Loucy (cell line): ENCODE measurements around the gene NF1.

Experiments used
- H2AFZ ChIP-seq: fragments of 200-600 bp; sonication (generic); 2 replicates; pipeline ENCODE4 v1.6.0; 2016; ENCODE audit warnings: antibody characterized with exemption, mild to moderate bottlenecking, low read length, moderate library complexity
- H3F3A ChIP-seq: fragments of 200-600 bp; 2 replicates; pipeline ENCODE4 v1.6.0; 2016; ENCODE audit warnings: antibody characterized with exemption, low read depth, mild to moderate bottlenecking
- H3K27me3 ChIP-seq: fragments of 200-600 bp; sonication (generic); 2 replicates; pipeline ENCODE4 v1.6.1; 2014; ENCODE audit warnings: low read length, mild to moderate bottlenecking; ENCODE audit not compliant: insufficient read depth, poor library complexity, severe bottlenecking
- H3K36me3 ChIP-seq: fragments of 200-600 bp; sonication (generic); 2 replicates; pipeline ENCODE4 v1.6.1; 2016; ENCODE audit warnings: low read length; ENCODE audit not compliant: insufficient read depth
- H3K4me1 ChIP-seq: fragments of 200-600 bp; sonication (generic); 2 replicates; pipeline ENCODE4 v1.5.1; 2014; ENCODE audit warnings: low read length, mild to moderate bottlenecking; ENCODE audit not compliant: insufficient read depth, poor library complexity, severe bottlenecking
- H3K4me2 ChIP-seq: fragments of 200-600 bp; sonication (generic); 2 replicates; pipeline ENCODE4 v1.6.0; 2014; ENCODE audit warnings: antibody characterized with exemption, low read length, low read depth, mild to moderate bottlenecking; ENCODE audit not compliant: poor library complexity, severe bottlenecking
- H3K4me3 ChIP-seq: fragments of 200-600 bp; sonication (generic); 2 replicates; pipeline ENCODE4 v1.5.1; 2014; ENCODE audit warnings: low read length, mild to moderate bottlenecking, mixed read lengths; ENCODE audit not compliant: poor library complexity, severe bottlenecking
- H3K79me2 ChIP-seq: fragments of 200-600 bp; sonication (generic); 2 replicates; pipeline ENCODE4 v1.6.1; 2014; ENCODE audit warnings: low read length; ENCODE audit not compliant: insufficient read depth
- H3K9ac ChIP-seq: fragments of 200-600 bp; sonication (generic); 2 replicates; pipeline ENCODE4 v1.6.0; 2014; ENCODE audit warnings: mild to moderate bottlenecking, low read depth, low read length, moderate library complexity; ENCODE audit not compliant: poor library complexity, severe bottlenecking
- H3K9me2 ChIP-seq: fragments of 200-600 bp; sonication (generic); replicated peaks from 2 replicates; pipeline ENCODE4 v1.6.1; 2016; ENCODE audit warnings: low read depth, low read length, mixed read lengths
- H3K9me3 ChIP-seq: fragments of 200-600 bp; sonication (generic); 2 replicates; pipeline ENCODE4 v1.6.1; 2014; ENCODE audit warnings: mild to moderate bottlenecking, antibody characterized with exemption, low read length, low read depth; ENCODE audit not compliant: insufficient read depth
- H4K20me1 ChIP-seq: fragments of 200-600 bp; sonication (generic); 2 replicates; pipeline ENCODE4 v1.6.0; 2014; ENCODE audit warnings: antibody characterized with exemption, low read length, mild to moderate bottlenecking; ENCODE audit not compliant: insufficient read depth, poor library complexity, severe bottlenecking
- CTCF ChIP-seq: fragments of 200-600 bp; sonication (generic); conservative IDR thresholded peaks from 2 replicates; pipeline ENCODE4 v1.5.1; 2014; ENCODE audit warnings: mild to moderate bottlenecking, antibody characterized with exemption, low read length
- EZH2phosphoT487 ChIP-seq: fragments of 200-600 bp; IDR thresholded peaks from 2 replicates; pipeline ENCODE4 v1.6.1; 2018; ENCODE audit warnings: antibody characterized with exemption, mild to moderate bottlenecking, moderate library complexity, borderline replicate concordance

NF1 gene

GRCh38 chr17:31053071-31053470 lies 41.7 kb upstream of the NF1 start:
- Histone ChIP-seq H3K4me3 (no peak overlapping the region), H3K4me1 (peaks cover 7% of the 10 kb centered on the region), H3K27me3 (no peaks in the 10 kb centered on the region), H3F3A (no peaks in the 10 kb centered on the region), H3K9me3 (no peaks in the 10 kb centered on the region), H4K20me1 (no peaks in the 10 kb centered on the region), H3K36me3 (no peaks in the 10 kb centered on the region), H3K9ac (no peak overlapping the region), H2AFZ (no peak overlapping the region), H3K4me2 (no peak overlapping the region), H3K79me2 (no peaks in the 10 kb centered on the region), H3K9me2 (no peaks in the 10 kb centered on the region)
- TF ChIP-seq CTCF (no peak), EZH2phosphoT487 (no peak)

GRCh38 chr17:31054761-31055160 lies 40.0 kb upstream of the NF1 start:
- Histone ChIP-seq H3F3A (no peaks in the 10 kb centered on the region), H4K20me1 (no peaks in the 10 kb centered on the region), H3K9me3 (no peaks in the 10 kb centered on the region), H3K9me2 (no peaks in the 10 kb centered on the region), H3K9ac (no peak overlapping the region), H3K27me3 (no peaks in the 10 kb centered on the region), H3K36me3 (no peaks in the 10 kb centered on the region), H3K4me1 (peaks cover 7% of the 10 kb centered on the region), H3K4me3 (no peak overlapping the region), H2AFZ (no peak overlapping the region), H3K4me2 (no peak overlapping the region), H3K79me2 (no peaks in the 10 kb centered on the region)
- TF ChIP-seq EZH2phosphoT487 = no peak
- TF ChIP-seq CTCF = no peak

- peak overlapping the region; percentile 33; the same call in 1 of the 2 replicates for H2AFZ ChIP-seq
- TF ChIP-seq EZH2phosphoT487 (no peak), CTCF (no peak)
- no peaks in the 10 kb centered on the region for H3F3A ChIP-seq
- H3K9me2 ChIP-seq = no peaks in the 10 kb centered on the region
- no peaks in the 10 kb centered on the region for H4K20me1 ChIP-seq
- H3K27me3 ChIP-seq = no peaks in the 10 kb centered on the region
- H3K4me2 ChIP-seq = no peak overlapping the region
- no peaks in the 10 kb centered on the region for H3K36me3 ChIP-seq
- no peaks in the 10 kb centered on the region for H3K4me1 ChIP-seq
- H3K9ac ChIP-seq = no peak overlapping the region
- no peaks in the 10 kb centered on the region for H3K9me3 ChIP-seq
- H3K4me3 ChIP-seq = no peak overlapping the region
- H3K79me2 ChIP-seq = no peaks in the 10 kb centered on the region
Observed at GRCh38 chr17:31058976-31059375, 35.8 kb upstream of the NF1 start.
